Stomach (tissue), 4 donors: Measurements from ENCODE around the gene MLLT6.

Experiments
- POLR2A ChIP-seq, 4 donors: fragments of 450-650 bp; IDR thresholded peaks; one replicate each; pipeline ENCODE4 v1.6.1; 2016; ENCODE audit warnings: antibody characterized with exemption in 4 of 4, control low read depth in 2 of 4, mild to moderate bottlenecking in 1 of 4, moderate library complexity in 1 of 4
- TF ChIP-seq, protein P1 (sequence below), 7 experiments: fragments of 450-650 bp in 4 of 7; fragments of 200-600 bp in 3 of 7; sonication (generic) in 3 of 7; IDR thresholded peaks; one replicate each; pipeline ENCODE4 v1.5.1; 2016 to 2019; ENCODE audit warnings: antibody characterized with exemption in 7 of 7, control low read depth in 2 of 7, mild to moderate bottlenecking in 1 of 7

DNA sequence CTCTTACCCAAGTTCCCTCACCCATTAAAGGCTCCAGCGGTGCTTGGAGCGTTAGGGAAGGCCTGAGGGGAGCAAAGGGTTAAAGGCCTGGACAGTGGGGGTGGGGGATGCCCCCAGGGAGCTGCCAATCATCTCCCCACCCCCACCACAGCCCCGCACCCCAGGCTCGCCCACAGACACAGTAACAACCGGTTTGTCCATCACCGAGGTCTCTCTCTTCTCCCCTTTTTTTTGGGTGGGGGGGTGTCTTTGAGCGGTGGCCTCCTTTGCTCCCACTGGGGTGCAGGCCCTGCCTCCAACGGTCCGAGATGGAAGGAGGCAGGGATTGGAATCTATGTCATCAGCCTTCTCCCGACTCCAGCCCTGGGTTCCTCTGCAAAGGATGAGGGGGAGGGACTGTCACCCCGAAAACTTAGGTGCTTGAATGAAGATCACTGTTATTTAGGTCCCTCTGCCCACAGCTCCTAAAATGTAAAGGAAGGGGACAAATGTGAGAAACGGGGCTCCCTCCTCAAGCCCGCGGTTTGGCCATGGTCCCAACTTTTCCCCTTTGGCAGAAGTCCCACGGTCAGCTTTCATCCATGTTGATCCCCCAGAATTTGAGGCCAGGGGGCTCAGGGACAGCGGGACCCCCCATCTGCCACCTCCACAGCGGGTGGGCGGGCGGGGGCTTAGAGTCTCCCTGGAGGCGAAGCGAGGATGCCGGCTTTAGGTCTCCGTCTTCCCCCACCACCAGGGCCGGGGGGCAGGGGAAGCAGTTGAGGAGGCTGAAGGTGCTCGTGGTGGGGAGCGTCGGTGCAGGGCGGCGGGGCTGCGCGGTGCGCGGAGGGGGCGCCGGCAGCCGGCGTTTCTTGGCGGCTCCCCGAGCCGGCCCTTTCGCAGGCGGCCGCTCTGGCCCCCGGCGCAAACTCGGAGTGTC is 32.0 kb upstream of the MLLT6 start:
- TF ChIP-seq, protein P1, sequence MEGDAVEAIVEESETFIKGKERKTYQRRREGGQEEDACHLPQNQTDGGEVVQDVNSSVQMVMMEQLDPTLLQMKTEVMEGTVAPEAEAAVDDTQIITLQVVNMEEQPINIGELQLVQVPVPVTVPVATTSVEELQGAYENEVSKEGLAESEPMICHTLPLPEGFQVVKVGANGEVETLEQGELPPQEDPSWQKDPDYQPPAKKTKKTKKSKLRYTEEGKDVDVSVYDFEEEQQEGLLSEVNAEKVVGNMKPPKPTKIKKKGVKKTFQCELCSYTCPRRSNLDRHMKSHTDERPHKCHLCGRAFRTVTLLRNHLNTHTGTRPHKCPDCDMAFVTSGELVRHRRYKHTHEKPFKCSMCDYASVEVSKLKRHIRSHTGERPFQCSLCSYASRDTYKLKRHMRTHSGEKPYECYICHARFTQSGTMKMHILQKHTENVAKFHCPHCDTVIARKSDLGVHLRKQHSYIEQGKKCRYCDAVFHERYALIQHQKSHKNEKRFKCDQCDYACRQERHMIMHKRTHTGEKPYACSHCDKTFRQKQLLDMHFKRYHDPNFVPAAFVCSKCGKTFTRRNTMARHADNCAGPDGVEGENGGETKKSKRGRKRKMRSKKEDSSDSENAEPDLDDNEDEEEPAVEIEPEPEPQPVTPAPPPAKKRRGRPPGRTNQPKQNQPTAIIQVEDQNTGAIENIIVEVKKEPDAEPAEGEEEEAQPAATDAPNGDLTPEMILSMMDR (IDR thresholded peaks at IDR 0.05): no peak
- TF ChIP-seq POLR2A (IDR thresholded peaks at IDR 0.05): no peak
